ENCODE results near the gene NOTCH1. TPM values are rescaled to one million over a fixed set of nuclear protein-coding genes. Genes with fewer than 3 reads are reported as not detected.

Gene NOTCH1
- polyA plus RNA-seq, 1 donor from 2014 or later = 0.15 TPM

GRCh38 chr9:136499071-136499934, 46.5 kb downstream of the NOTCH1 start:
- no peak overlapping the region for H3K9ac ChIP-seq (ENCODE audit: low read length)
- no peak overlapping the region for H3K27ac ChIP-seq (ENCODE audit: low read length)
- no peak overlapping the region for H3K4me2 ChIP-seq (ENCODE audit: low read length)
- no peaks in the 10 kb centered on the region for H3K27me3 ChIP-seq (ENCODE audit: insufficient read depth, low read depth, low read length)
- no peak overlapping the region for H2AFZ ChIP-seq (ENCODE audit: low read depth, low read length)
- H3K4me3 ChIP-seq (ENCODE audit: low read length) = no peak overlapping the region
- no peaks in the 10 kb centered on the region for H3K9me2 ChIP-seq (ENCODE audit: insufficient read depth, low read length)
- no peaks in the 10 kb centered on the region for H3K79me2 ChIP-seq (replicated peaks; ENCODE audit: insufficient read depth, low read length)
- H4K20me1 ChIP-seq (ENCODE audit: insufficient read depth) = no peaks in the 10 kb centered on the region
- no peaks in the 10 kb centered on the region for H3K9me3 ChIP-seq (ENCODE audit: low read length)
- TF ChIP-seq SMC3 (conservative IDR thresholded peaks at IDR 0.05; ENCODE audit: poor library complexity) = no peak
- no peak for TF ChIP-seq EZH2 (IDR thresholded peaks at IDR 0.05; ENCODE audit: borderline replicate concordance, insufficient read depth, low read length, poor library complexity, severe bottlenecking)
- TF ChIP-seq RAD21 (conservative IDR thresholded peaks at IDR 0.05) = no peak
- TF ChIP-seq EP300 (conservative IDR thresholded peaks at IDR 0.05; ENCODE audit: poor library complexity, severe bottlenecking) = no peak
- no peaks in the 10 kb centered on the region for H3K36me3 ChIP-seq (ENCODE audit: insufficient read depth, low read length)
- no peaks in the 10 kb centered on the region for H3F3A ChIP-seq (ENCODE audit: insufficient read depth, low read length, poor library complexity, severe bottlenecking)

GRCh38 chr9:136497916-136498695, 47.7 kb downstream of the NOTCH1 start:
- H3K36me3 ChIP-seq (ENCODE audit: insufficient read depth, low read length) = no peaks in the 10 kb centered on the region

More at GRCh38 chr9:136497916-136498695, 47.7 kb downstream of the NOTCH1 start:
- no peak overlapping the region for H3K27ac ChIP-seq (ENCODE audit: low read length)
- no peaks in the 10 kb centered on the region for H3K9me2 ChIP-seq (ENCODE audit: insufficient read depth, low read length)
- H3K9ac ChIP-seq (ENCODE audit: low read length) = no peak overlapping the region
- no peaks in the 10 kb centered on the region for H3K79me2 ChIP-seq (replicated peaks; ENCODE audit: insufficient read depth, low read length)
- no peaks in the 10 kb centered on the region for H3F3A ChIP-seq (ENCODE audit: insufficient read depth, low read length, poor library complexity, severe bottlenecking)
- H4K20me1 ChIP-seq (ENCODE audit: insufficient read depth) = no peaks in the 10 kb centered on the region
- H3K27me3 ChIP-seq (ENCODE audit: insufficient read depth, low read depth, low read length) = no peaks in the 10 kb centered on the region
- TF ChIP-seq POLR2AphosphoS5 (IDR thresholded peaks at IDR 0.05) (no peak), REST (IDR thresholded peaks at IDR 0.05; ENCODE audit: borderline replicate concordance) (no peak), SMC3 (conservative IDR thresholded peaks at IDR 0.05; ENCODE audit: poor library complexity) (no peak)
- H2AFZ ChIP-seq (ENCODE audit: low read depth, low read length) = no peak overlapping the region
- no peak overlapping the region for H3K4me3 ChIP-seq (ENCODE audit: low read length)
- no peak overlapping the region for H3K4me2 ChIP-seq (ENCODE audit: low read length)
- no peaks in the 10 kb centered on the region for H3K9me3 ChIP-seq (ENCODE audit: low read length)
